Suprapubic skin (tissue), 3 donors: ENCODE results near the gene MOSPD2.

Experiments
- CTCF ChIP-seq, 2 donors: fragments of 200-600 bp in 1 of 2; fragments of 450-650 bp in 1 of 2; sonication (generic) in 1 of 2; IDR thresholded peaks; one replicate each; pipeline ENCODE4 v1.5.1; 2016 to 2019; ENCODE audit warnings: antibody characterized with exemption in 2 of 2, mild to moderate bottlenecking in 1 of 2, moderate library complexity in 1 of 2
- POLR2AphosphoS5 ChIP-seq, 3 donors: sonication (generic); formaldehyde crosslinking; IDR thresholded peaks; one replicate each; pipeline ENCODE4 v1.6.1; 2017; ENCODE audit warnings: antibody characterized with exemption in 3 of 3

- no peak for TF ChIP-seq CTCF (IDR thresholded peaks at IDR 0.05)
- no peak for TF ChIP-seq POLR2AphosphoS5 (IDR thresholded peaks at IDR 0.05)
Observed at GRCh38 chrX:14963447-14964236, 90.4 kb downstream of the MOSPD2 start.
